Measurements from ENCODE around the gene C1QTNF9B. TPM values are rescaled to one million over a fixed set of nuclear protein-coding genes. Genes with fewer than 3 reads are reported as not detected.

Gene C1QTNF9B
- polyA plus RNA-seq, 3 donors = not detected

- Histone ChIP-seq H3K79me2 (ENCODE audit: insufficient read depth, low read length) (no peaks in the 10 kb centered on the region), H3K4me3 (replicated peaks in 1 of 3; ENCODE audit: low read depth in 2 of 3, low read length in 3 of 3) (no peak overlapping the region), H3K4me1 (ENCODE audit: control insufficient read depth in 1 of 2, insufficient read depth in 2 of 2, low read length in 2 of 2) (no peaks in the 10 kb centered on the region), H2AFZ (ENCODE audit: insufficient read depth, low read depth, low read length, poor library complexity, severe bottlenecking) (no peak overlapping the region), H3K9me3 (replicated peaks in 1 of 2; ENCODE audit: control insufficient read depth in 1 of 2, insufficient read depth in 1 of 2, low read length in 2 of 2) (no peaks in the 10 kb centered on the region), H4K20me1 (ENCODE audit: insufficient read depth, low read length) (no peaks in the 10 kb centered on the region), H3K4me2 (replicated peaks; ENCODE audit: extremely low read depth, low read length, poor library complexity, severe bottlenecking) (no peak overlapping the region), H3K27ac (ENCODE audit: low read depth in 1 of 2, low read length in 2 of 2) (no peak overlapping the region), H3K36me3 (replicated peaks in 1 of 2; ENCODE audit: control insufficient read depth in 1 of 2, insufficient read depth in 2 of 2, low read length in 2 of 2) (no peaks in the 10 kb centered on the region), H3K27me3 (ENCODE audit: control insufficient read depth in 2 of 2, insufficient read depth in 2 of 2, low read length in 2 of 2) (no peaks in the 10 kb centered on the region), H3K9ac (ENCODE audit: insufficient read depth, low read length, poor library complexity, severe bottlenecking) (no peak overlapping the region)
- H3K9me3 Mint-ChIP-seq = no peaks in the 10 kb centered on the region
- peaks cover 0 to 9% of the 10 kb centered on the region in 2 donors for H3K36me3 Mint-ChIP-seq
- H3K4me3 Mint-ChIP-seq = no peak overlapping the region
- no peak for DNase-seq
- WGBS (ENCODE audit: insufficient coverage) = 58% methylated on average over 2 of the region's 2 CpGs
- no peak for TF ChIP-seq CTCF (IDR thresholded peaks at IDR 0.05)
- H3K4me1 Mint-ChIP-seq = peaks cover 4% of the 10 kb centered on the region
- intact Hi-C loops (cut with micrococcal nuclease) = no loop called here
- peaks cover 0 to 2% (median 0%) of the 10 kb centered on the region in 3 donors for H3K27me3 Mint-ChIP-seq (ENCODE audit: low read depth in 3 of 3)
- no peak overlapping the region for H3K27ac Mint-ChIP-seq
Observed at GRCh38 chr13:23848019-23848418, 49.3 kb downstream of the C1QTNF9B start.

- H3K4me1 Mint-ChIP-seq = peaks cover 4% of the 10 kb centered on the region
- peaks cover 0 to 2% (median 1%) of the 10 kb centered on the region in 3 donors for H3K27me3 Mint-ChIP-seq (ENCODE audit: low read depth in 3 of 3)
- Histone ChIP-seq H3K9me3 (replicated peaks in 1 of 2; ENCODE audit: control insufficient read depth in 1 of 2, insufficient read depth in 1 of 2, low read length in 2 of 2) (no peaks in the 10 kb centered on the region), H3K9ac (ENCODE audit: insufficient read depth, low read length, poor library complexity, severe bottlenecking) (no peak overlapping the region), H3K79me2 (ENCODE audit: insufficient read depth, low read length) (no peaks in the 10 kb centered on the region), H3K4me1 (ENCODE audit: control insufficient read depth in 1 of 2, insufficient read depth in 2 of 2, low read length in 2 of 2) (no peaks in the 10 kb centered on the region), H3K27ac (ENCODE audit: low read depth in 1 of 2, low read length in 2 of 2) (no peak overlapping the region), H3K36me3 (replicated peaks in 1 of 2; ENCODE audit: control insufficient read depth in 1 of 2, insufficient read depth in 2 of 2, low read length in 2 of 2) (no peaks in the 10 kb centered on the region), H4K20me1 (ENCODE audit: insufficient read depth, low read length) (no peaks in the 10 kb centered on the region), H2AFZ (ENCODE audit: insufficient read depth, low read depth, low read length, poor library complexity, severe bottlenecking) (no peak overlapping the region), H3K4me2 (replicated peaks; ENCODE audit: extremely low read depth, low read length, poor library complexity, severe bottlenecking) (no peak overlapping the region), H3K27me3 (ENCODE audit: control insufficient read depth in 2 of 2, insufficient read depth in 2 of 2, low read length in 2 of 2) (no peaks in the 10 kb centered on the region), H3K4me3 (replicated peaks in 1 of 3; ENCODE audit: low read depth in 2 of 3, low read length in 3 of 3) (no peak overlapping the region)
- H3K27ac Mint-ChIP-seq = no peak overlapping the region
- DNase-seq = no peak
- H3K4me3 Mint-ChIP-seq = no peak overlapping the region
- H3K36me3 Mint-ChIP-seq = peaks cover 0 to 11% of the 10 kb centered on the region in 2 donors
- no peak for TF ChIP-seq CTCF (IDR thresholded peaks at IDR 0.05)
- no peaks in the 10 kb centered on the region for H3K9me3 Mint-ChIP-seq
- intact Hi-C loops (cut with micrococcal nuclease) = no loop called here
- 33% methylated on average over 1 of the region's 2 CpGs for WGBS (ENCODE audit: insufficient coverage)
Observed at GRCh38 chr13:23847497-23847896, 49.8 kb downstream of the C1QTNF9B start.
